B cell (primary cell): ENCODE measurements around the gene TGM6. TPM values are rescaled to one million over a fixed set of nuclear protein-coding genes. Genes with fewer than 3 reads are reported as not detected.

Experiments
- ATAC-seq: fragments of 200-7000 bp; cut with Tn5 transposase; one replicate; pipeline ENCODE4 v1.10.0; 2021; ENCODE audit warnings: low read depth, mild to moderate bottlenecking, moderate number of reproducible peaks, moderate library complexity
- CTCF ChIA-PET: fragments of 350-600 bp; sonication (Branson Sonifier 250); formaldehyde crosslinking; loops from one replicate; lab custom pipeline; 2021; ENCODE audit warnings: antibody characterized with exemption, inconsistent platforms; lab: Charles Lee
- POLR2A ChIA-PET: fragments of 350-600 bp; sonication (Branson Sonifier 250); formaldehyde crosslinking; loops from one replicate; lab custom pipeline; 2021; ENCODE audit warnings: antibody characterized with exemption; lab: Charles Lee
- DNase-seq: peaks from one replicate; pipeline ENCODE4 v3.0.0; 2013
- H2AFZ ChIP-seq: 2 replicates; pipeline ENCODE4 v1.6.1; 2012; ENCODE audit warnings: mild to moderate bottlenecking, low read depth, low read length; ENCODE audit not compliant: insufficient read depth, poor library complexity, severe bottlenecking
- H3K27ac ChIP-seq, 2 donors: 1 replicate in 1 of 2; 2 replicates in 1 of 2; pipeline ENCODE4 v1.5.1; 2012 to 2013; ENCODE audit warnings: low read length in 2 of 2, mild to moderate bottlenecking in 2 of 2, moderate library complexity in 1 of 2
- H3K27me3 ChIP-seq, 4 experiments: fragments of 200-600 bp in 1 of 4; sonication (generic) in 1 of 4; replicated peaks in 1 of 4; 1 replicate in 2 of 4; 2 replicates in 2 of 4; pipeline versions ENCODE4 v1.6.1 to v1.7.0; 2013 to 2016; ENCODE audit warnings: low read length in 3 of 4, mild to moderate bottlenecking in 2 of 4, mixed read lengths in 1 of 4, moderate library complexity in 1 of 4; ENCODE audit not compliant: insufficient read depth in 4 of 4, control insufficient read depth in 3 of 4; ENCODE audit errors: control extremely low read depth in 1 of 4
- H3K36me3 ChIP-seq, 2 experiments: replicated peaks in 1 of 2; 1 replicate in 1 of 2; 2 replicates in 1 of 2; pipeline versions ENCODE4 v1.6.1 to v1.7.1; 2013; ENCODE audit warnings: low read length in 1 of 2; ENCODE audit not compliant: insufficient read depth in 2 of 2, control insufficient read depth in 1 of 2; ENCODE audit errors: control extremely low read depth in 1 of 2, extremely low read depth in 1 of 2
- H3K4me1 ChIP-seq, 2 donors: fragments of 200-600 bp in 1 of 2; sonication (generic) in 1 of 2; 1 replicate in 1 of 2; 2 replicates in 1 of 2; pipeline versions ENCODE4 v1.5.1 to v1.6.1; 2013 to 2017; ENCODE audit warnings: low read length in 2 of 2; ENCODE audit not compliant: control insufficient read depth in 2 of 2, insufficient read depth in 2 of 2
- H3K4me2 ChIP-seq: replicated peaks from 2 replicates; pipeline ENCODE3; 2012; ENCODE audit warnings: mild to moderate bottlenecking, low read depth, low read length; ENCODE audit not compliant: poor library complexity, severe bottlenecking
- H3K4me3 ChIP-seq, 5 experiments: fragments of 200-600 bp in 1 of 5; sonication (generic) in 1 of 5; 1 replicate in 3 of 5; 2 replicates in 2 of 5; pipeline versions ENCODE4 v1.5.1 to v1.7.0; 2011 to 2016; ENCODE audit warnings: low read length in 4 of 5, mild to moderate bottlenecking in 4 of 5, low read depth in 2 of 5, control low read depth in 1 of 5, moderate library complexity in 1 of 5; ENCODE audit not compliant: insufficient read depth in 1 of 5; ENCODE audit errors: control extremely low read depth in 1 of 5, extremely low read depth in 1 of 5
- H3K79me2 ChIP-seq: fragments of 200-600 bp; sonication (generic); one replicate; pipeline ENCODE4 v1.6.0; 2016; ENCODE audit warnings: low read length; ENCODE audit not compliant: control insufficient read depth, insufficient read depth
- H3K9ac ChIP-seq: fragments of 200-600 bp; sonication (generic); 2 replicates; pipeline ENCODE4 v1.6.1; 2017; ENCODE audit warnings: mild to moderate bottlenecking, low read length, moderate library complexity
- H3K9me3 ChIP-seq, 3 donors: one replicate each; pipeline versions ENCODE4 v1.6.1 to v1.7.1; 2013; ENCODE audit warnings: low read length in 2 of 3; ENCODE audit not compliant: control insufficient read depth in 2 of 3, insufficient read depth in 1 of 3; ENCODE audit errors: control extremely low read depth in 1 of 3
- H4K20me1 ChIP-seq: 2 replicates; pipeline ENCODE4 v1.6.0; 2012; ENCODE audit warnings: mild to moderate bottlenecking, low read length; ENCODE audit not compliant: insufficient read depth, control insufficient read depth, poor library complexity, severe bottlenecking
- H3K27ac Mint-ChIP-seq: one replicate; pipeline ENCODE4 v1.8.0; 2021; ENCODE audit warnings: mixed read lengths
- H3K27me3 Mint-ChIP-seq: one replicate; pipeline ENCODE4 v1.8.0; 2021; ENCODE audit warnings: mixed read lengths
- H3K4me1 Mint-ChIP-seq: one replicate; pipeline ENCODE4 v1.8.0; 2021; ENCODE audit warnings: mixed read lengths
- H3K4me3 Mint-ChIP-seq: one replicate; pipeline ENCODE4 v1.8.0; 2021; ENCODE audit warnings: mixed read lengths
- H3K9me3 Mint-ChIP-seq: one replicate; pipeline ENCODE4 v1.8.0; 2022; ENCODE audit warnings: mixed read lengths; ENCODE audit not compliant: insufficient read depth
- EZH2 ChIP-seq: IDR thresholded peaks from 2 replicates; pipeline ENCODE4 v1.6.1; 2012; ENCODE audit warnings: borderline replicate concordance, low read depth, mild to moderate bottlenecking, moderate library complexity, low read length; ENCODE audit not compliant: insufficient read depth, poor library complexity, severe bottlenecking
- WGBS: methylation state at CpG from one replicate; pipeline ENCODE4 v1.1.5; 2013; ENCODE audit warnings: missing lambda C conversion rate; ENCODE audit not compliant: insufficient coverage; 5-methylcytosine and 5-hydroxymethylcytosine counted together
- intact Hi-C: fragments of 100-400 bp; cut with micrococcal nuclease; formaldehyde crosslinking; loops from one replicate; pipeline ENCODE4 v1.10.0; 2022
- polyA plus RNA-seq: library from polyadenylated mRNA; depleted of rRNA; stranded (reverse); fragments of >200 nt; gene quantifications from 2 replicates; pipeline ENCODE4 v1.2.3, GENCODE V29; 2012
- total RNA-seq, 2 donors: library from RNA; stranded (reverse); fragments of 120-200 nt in 1 of 2; gene quantifications; 1 replicate in 1 of 2; 2 replicates in 1 of 2; pipeline versions ENCODE4 v1.2.3 to v1.2.4, GENCODE V29; 2013 to 2022
- TF ChIP-seq, protein P1 (sequence below): fragments of 200-600 bp; IDR thresholded peaks from one replicate; pipeline ENCODE4 v1.8.0; 2022; ENCODE audit warnings: antibody characterized with exemption, mild to moderate bottlenecking

Gene TGM6
- total and polyA plus RNA-seq, 2 donors (not counting 1 experiment from before 2014, with no cell fraction given): not detected

DNA sequence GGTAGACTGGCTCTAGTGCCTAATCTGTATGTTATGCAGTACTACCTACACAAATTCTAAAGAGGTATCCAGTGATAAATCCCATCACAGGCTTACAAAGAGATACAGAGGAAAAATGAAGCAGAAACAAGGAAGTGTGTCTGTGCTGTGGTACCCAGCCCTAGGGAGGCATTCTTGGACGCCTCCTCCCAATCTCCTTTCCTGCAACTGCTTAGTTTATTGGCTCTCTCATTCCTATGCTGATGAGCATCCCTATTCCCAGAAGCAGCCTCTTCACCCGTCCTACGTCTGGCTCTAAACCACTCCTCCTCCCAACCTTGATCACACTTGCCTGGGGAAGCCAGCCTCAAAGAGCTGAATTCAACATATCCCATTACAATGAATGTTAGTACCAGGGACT lies 34.5 kb upstream of the TGM6 start:
- no peaks in the 10 kb centered on the region for H3K79me2 ChIP-seq
- H3K4me1 ChIP-seq: no peaks in the 10 kb centered on the region
- ChIA-PET POLR2A (no interaction called here), CTCF (interaction anchor here (1.0 to 1.3 kb wide), 2 partner anchors 38 to 138 kb away, joined by 3 to 8 read pairs; no protein-coding TSS in a partner anchor)
- peaks cover 0 to 20% (median 4%) of the 10 kb centered on the region in 4 experiments for H3K27me3 ChIP-seq
- WGBS: 58% methylated on average over 3 of the region's 3 CpGs
- no peak overlapping the region for H3K4me3 ChIP-seq
- Mint-ChIP-seq H3K4me1 (no peaks in the 10 kb centered on the region), H3K9me3 (peaks cover 2% of the 10 kb centered on the region), H3K27ac (no peak overlapping the region), H3K27me3 (peaks cover 30% of the 10 kb centered on the region), H3K4me3 (no peak overlapping the region)
- H4K20me1 ChIP-seq: no peaks in the 10 kb centered on the region
- intact Hi-C loops: no loop called here
- peaks cover 1 to 7% (median 7%) of the 10 kb centered on the region in 3 donors for H3K9me3 ChIP-seq
- no peak overlapping the region for H2AFZ ChIP-seq
- H3K27ac ChIP-seq: no peak overlapping the region
- no peaks in the 10 kb centered on the region for H3K36me3 ChIP-seq
- no peak overlapping the region for H3K9ac ChIP-seq
- DNase-seq: no peak
- no peak overlapping the region for H3K4me2 ChIP-seq
- ATAC-seq: no peak
- TF ChIP-seq, protein P1, sequence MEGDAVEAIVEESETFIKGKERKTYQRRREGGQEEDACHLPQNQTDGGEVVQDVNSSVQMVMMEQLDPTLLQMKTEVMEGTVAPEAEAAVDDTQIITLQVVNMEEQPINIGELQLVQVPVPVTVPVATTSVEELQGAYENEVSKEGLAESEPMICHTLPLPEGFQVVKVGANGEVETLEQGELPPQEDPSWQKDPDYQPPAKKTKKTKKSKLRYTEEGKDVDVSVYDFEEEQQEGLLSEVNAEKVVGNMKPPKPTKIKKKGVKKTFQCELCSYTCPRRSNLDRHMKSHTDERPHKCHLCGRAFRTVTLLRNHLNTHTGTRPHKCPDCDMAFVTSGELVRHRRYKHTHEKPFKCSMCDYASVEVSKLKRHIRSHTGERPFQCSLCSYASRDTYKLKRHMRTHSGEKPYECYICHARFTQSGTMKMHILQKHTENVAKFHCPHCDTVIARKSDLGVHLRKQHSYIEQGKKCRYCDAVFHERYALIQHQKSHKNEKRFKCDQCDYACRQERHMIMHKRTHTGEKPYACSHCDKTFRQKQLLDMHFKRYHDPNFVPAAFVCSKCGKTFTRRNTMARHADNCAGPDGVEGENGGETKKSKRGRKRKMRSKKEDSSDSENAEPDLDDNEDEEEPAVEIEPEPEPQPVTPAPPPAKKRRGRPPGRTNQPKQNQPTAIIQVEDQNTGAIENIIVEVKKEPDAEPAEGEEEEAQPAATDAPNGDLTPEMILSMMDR: no peak
- no peak for TF ChIP-seq EZH2

DNA sequence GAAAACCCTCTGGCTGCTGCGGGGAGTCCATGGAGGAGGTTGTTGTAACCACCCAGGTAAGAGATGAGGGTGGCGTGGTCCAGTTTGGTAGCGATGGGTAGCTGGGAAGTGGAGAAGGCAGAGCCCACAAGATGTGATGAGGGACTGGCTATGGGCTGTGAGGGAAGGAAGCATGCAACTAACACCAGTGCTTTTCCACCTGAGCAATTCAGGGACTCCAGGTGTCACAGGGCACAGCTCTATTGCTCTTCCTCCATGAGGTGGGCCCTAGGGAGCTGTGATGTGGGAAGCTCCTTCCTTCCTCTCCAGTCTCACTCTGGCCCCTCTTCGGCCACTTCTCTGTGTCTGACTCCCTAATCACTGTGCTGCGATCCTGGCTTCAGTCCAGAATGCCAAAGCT lies 32.4 kb upstream of the TGM6 start:
- ChIA-PET CTCF (interaction anchor here (0.6 to 1.2 kb wide), 2 partner anchors 10 to 45 kb away, joined by 3 to 5 read pairs; no protein-coding TSS in a partner anchor), POLR2A (no interaction called here)
- no peaks in the 10 kb centered on the region for H3K36me3 ChIP-seq
- no peak overlapping the region for H3K4me2 ChIP-seq
- H3K4me3 ChIP-seq: no peak overlapping the region
- Mint-ChIP-seq H3K4me3 (no peak overlapping the region), H3K27me3 (peaks cover 26% of the 10 kb centered on the region), H3K4me1 (peaks cover 6% of the 10 kb centered on the region), H3K9me3 (peaks cover 2% of the 10 kb centered on the region), H3K27ac (no peak overlapping the region)
- no peak for TF ChIP-seq EZH2
- TF ChIP-seq, protein P1: no peak
- intact Hi-C loops: no loop called here
- DNase-seq: no peak
- H3K9ac ChIP-seq: no peak overlapping the region
- H4K20me1 ChIP-seq: no peaks in the 10 kb centered on the region
- 87% methylated on average over 3 of the region's 5 CpGs for WGBS
- H3K9me3 ChIP-seq: peaks cover 1 to 15% (median 7%) of the 10 kb centered on the region in 3 donors
- H3K27me3 ChIP-seq: peaks cover 0 to 20% (median 4%) of the 10 kb centered on the region in 4 experiments
- no peaks in the 10 kb centered on the region for H3K79me2 ChIP-seq
- H2AFZ ChIP-seq: no peak overlapping the region
- ATAC-seq: no peak
- no peak overlapping the region for H3K27ac ChIP-seq
- H3K4me1 ChIP-seq: peaks cover 5 to 7% of the 10 kb centered on the region in 2 donors
